Breast epithelium (tissue), 4 donors: ENCODE data around the gene PSMB5. TPM values are rescaled to one million over a fixed set of nuclear protein-coding genes. Genes with fewer than 3 reads are reported as not detected.

Experiments used
- DNase-seq, 2 donors: peaks; one replicate each; pipeline ENCODE4 v3.0.0-alpha.2; 2019; ENCODE audit warnings: low spot score in 2 of 2
- H3K27ac ChIP-seq, 2 donors: fragments of 200-600 bp; sonication (generic) in 1 of 2; one replicate each; pipeline ENCODE4 v1.5.1; 2016 to 2019; ENCODE audit warnings: mild to moderate bottlenecking in 1 of 2
- H3K27me3 ChIP-seq, 2 donors: fragments of 200-600 bp; sonication (generic) in 1 of 2; one replicate each; pipeline versions ENCODE4 v1.5.1 to v1.6.0; 2017 to 2019; ENCODE audit warnings: control low read depth in 1 of 2, mild to moderate bottlenecking in 1 of 2
- H3K36me3 ChIP-seq: fragments of 200-600 bp; one replicate; pipeline ENCODE4 v1.5.1; 2019
- H3K4me1 ChIP-seq, 2 donors: fragments of 200-600 bp; sonication (generic); one replicate each; pipeline ENCODE4 v1.5.1; 2016 to 2019; ENCODE audit warnings: control low read depth in 1 of 2
- H3K4me3 ChIP-seq, 3 donors: fragments of 200-600 bp; sonication (generic); 1 replicate in 2 of 3; 2 replicates in 1 of 3; pipeline ENCODE4 v1.5.1; 2016 to 2019; ENCODE audit warnings: mild to moderate bottlenecking in 3 of 3, moderate library complexity in 2 of 3
- H3K9me3 ChIP-seq, 2 donors: fragments of 200-600 bp; sonication (generic) in 1 of 2; one replicate each; pipeline ENCODE4 v1.5.1; 2016 to 2019; ENCODE audit warnings: control low read depth in 1 of 2
- POLR2A ChIP-seq: fragments of 450-650 bp; IDR thresholded peaks from one replicate; pipeline ENCODE4 v1.6.1; 2016; ENCODE audit warnings: antibody characterized with exemption, mild to moderate bottlenecking, moderate library complexity
- POLR2AphosphoS5 ChIP-seq, 3 donors: sonication (generic); formaldehyde crosslinking; IDR thresholded peaks; one replicate each; pipeline ENCODE4 v1.6.1; 2017; ENCODE audit warnings: antibody characterized with exemption in 3 of 3
- intact Hi-C: fragments of 100-400 bp; cut with DNase I; formaldehyde crosslinking; loops from one replicate; pipeline ENCODE4 v1.15.1; 2023; ENCODE audit warnings: low total_unique reads
- total RNA-seq, 3 donors: library from RNA; depleted of rRNA; stranded (reverse); fragments of >200 nt; gene quantifications; one replicate each; pipeline ENCODE4 v1.1.0, GENCODE V29; 2016
- TF ChIP-seq, protein P1 (sequence below), 3 donors: fragments of 450-650 bp; IDR thresholded peaks; one replicate each; pipeline ENCODE4 v1.5.1; 2016 to 2017; ENCODE audit warnings: antibody characterized with exemption in 3 of 3, mild to moderate bottlenecking in 3 of 3, moderate library complexity in 3 of 3

PSMB5 gene
- total RNA-seq, 3 donors from 2014 or later = 120 to 144 (median 129) TPM

DNA sequence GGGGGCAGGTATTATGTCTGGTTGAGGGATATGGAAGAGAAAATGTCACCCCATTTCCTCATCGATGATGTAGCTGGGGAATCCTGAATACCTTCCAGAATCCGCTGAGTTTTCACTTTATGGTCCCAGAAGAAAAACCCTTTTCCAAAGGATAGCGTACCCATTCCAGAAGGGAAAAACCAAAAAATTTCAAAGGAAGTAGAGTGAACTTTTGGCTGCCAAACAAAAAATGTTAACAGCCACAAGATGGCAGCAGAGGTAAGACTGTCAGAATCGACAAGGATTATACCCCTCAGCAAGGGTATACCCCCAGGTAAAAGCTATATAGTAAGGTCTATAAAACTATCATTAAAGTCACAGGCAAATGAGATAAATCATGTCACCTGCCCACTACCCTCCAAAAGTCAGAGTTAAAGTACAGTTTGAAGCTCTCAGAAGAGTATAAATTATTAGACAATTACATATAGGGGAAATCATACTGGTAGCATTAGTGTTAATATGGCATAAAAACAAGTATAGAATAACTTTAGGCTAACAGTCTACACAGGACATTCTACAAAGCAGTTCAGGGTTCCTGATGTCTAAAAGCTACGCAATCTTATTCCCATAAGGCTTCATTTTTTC lies 42.2 kb upstream of the PSMB5 start:
- peak overlapping the region in 1 of 2 donors; percentile 50 for H3K27ac ChIP-seq
- intact Hi-C loops = no loop called here
- DNase-seq = no peak
- TF ChIP-seq POLR2AphosphoS5 (IDR thresholded peaks at IDR 0.05) (no peak), POLR2A (no peak)
- TF ChIP-seq, protein P1, sequence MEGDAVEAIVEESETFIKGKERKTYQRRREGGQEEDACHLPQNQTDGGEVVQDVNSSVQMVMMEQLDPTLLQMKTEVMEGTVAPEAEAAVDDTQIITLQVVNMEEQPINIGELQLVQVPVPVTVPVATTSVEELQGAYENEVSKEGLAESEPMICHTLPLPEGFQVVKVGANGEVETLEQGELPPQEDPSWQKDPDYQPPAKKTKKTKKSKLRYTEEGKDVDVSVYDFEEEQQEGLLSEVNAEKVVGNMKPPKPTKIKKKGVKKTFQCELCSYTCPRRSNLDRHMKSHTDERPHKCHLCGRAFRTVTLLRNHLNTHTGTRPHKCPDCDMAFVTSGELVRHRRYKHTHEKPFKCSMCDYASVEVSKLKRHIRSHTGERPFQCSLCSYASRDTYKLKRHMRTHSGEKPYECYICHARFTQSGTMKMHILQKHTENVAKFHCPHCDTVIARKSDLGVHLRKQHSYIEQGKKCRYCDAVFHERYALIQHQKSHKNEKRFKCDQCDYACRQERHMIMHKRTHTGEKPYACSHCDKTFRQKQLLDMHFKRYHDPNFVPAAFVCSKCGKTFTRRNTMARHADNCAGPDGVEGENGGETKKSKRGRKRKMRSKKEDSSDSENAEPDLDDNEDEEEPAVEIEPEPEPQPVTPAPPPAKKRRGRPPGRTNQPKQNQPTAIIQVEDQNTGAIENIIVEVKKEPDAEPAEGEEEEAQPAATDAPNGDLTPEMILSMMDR (IDR thresholded peaks at IDR 0.05) = peak in 1 of 3 donors; percentile 58
- H3K4me1 ChIP-seq = peaks cover 3 to 7% of the 10 kb centered on the region in 2 donors
- no peak overlapping the region for H3K4me3 ChIP-seq
- H3K9me3 ChIP-seq = no peaks in the 10 kb centered on the region
- no peaks in the 10 kb centered on the region for H3K27me3 ChIP-seq
- no peaks in the 10 kb centered on the region for H3K36me3 ChIP-seq

DNA sequence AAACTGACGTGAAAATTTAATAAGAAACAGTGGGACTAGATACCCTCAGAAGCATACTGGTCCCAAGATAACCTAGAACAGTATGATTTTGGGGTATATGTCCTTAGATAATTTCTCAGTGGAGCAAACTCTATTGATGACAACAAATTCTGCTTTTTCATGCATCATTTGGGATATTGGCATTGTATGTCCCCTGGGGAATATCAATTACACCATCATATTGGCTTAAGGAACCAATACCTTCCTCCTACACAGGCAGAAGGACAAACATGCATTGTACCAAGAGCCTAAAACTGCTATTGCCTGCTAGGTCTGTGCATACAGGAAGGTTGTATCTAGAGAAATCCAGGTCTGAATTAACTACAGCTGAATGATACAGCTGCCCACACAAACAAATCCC lies 40.2 kb upstream of the PSMB5 start:
- intact Hi-C loops = no loop called here
- DNase-seq = no peak

DNA sequence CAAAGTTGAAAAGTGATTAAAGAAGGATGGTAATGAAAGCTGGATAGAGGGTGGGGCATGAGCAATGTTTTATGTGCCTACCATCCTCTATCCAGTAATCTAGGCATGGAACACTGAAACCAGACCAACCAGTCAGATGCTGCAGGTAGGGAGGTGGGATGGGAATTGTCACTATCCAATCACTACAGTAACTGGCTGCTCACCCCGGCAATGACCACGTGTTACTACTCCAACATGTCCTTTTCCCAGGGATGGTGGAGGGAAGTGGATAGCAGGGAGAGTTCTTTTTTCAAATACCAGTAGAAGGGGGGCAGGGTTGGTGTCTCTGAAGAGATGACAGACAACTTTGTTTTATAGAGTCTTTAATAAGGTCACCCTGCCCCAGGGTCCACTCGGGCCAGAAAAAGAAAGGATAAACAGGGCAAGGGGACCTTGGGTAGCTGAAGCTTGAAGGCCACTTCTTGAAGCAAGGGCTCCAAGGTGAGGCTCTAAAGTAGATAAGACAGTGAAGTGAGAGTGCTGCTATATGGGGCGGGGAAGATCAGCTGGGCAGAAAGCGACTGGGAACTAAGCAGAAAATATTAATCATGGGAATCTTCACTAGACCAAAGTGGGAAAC lies 37.3 kb upstream of the PSMB5 start:
- no peaks in the 10 kb centered on the region for H3K9me3 ChIP-seq
- DNase-seq = no peak
- no peaks in the 10 kb centered on the region for H3K36me3 ChIP-seq
- intact Hi-C loops = no loop called here
- H3K27ac ChIP-seq = peak overlapping the region; percentile 84 to 93
- no peaks in the 10 kb centered on the region for H3K27me3 ChIP-seq
- TF ChIP-seq POLR2A = no peak
- TF ChIP-seq, protein P1 (IDR thresholded peaks at IDR 0.05) = no peak
- peaks cover 7 to 13% of the 10 kb centered on the region in 2 donors for H3K4me1 ChIP-seq
- peak overlapping the region; percentile 56 to 77 (median 57) for H3K4me3 ChIP-seq

More for the DNA sequence above, 40.2 kb upstream of the PSMB5 start:
- Histone ChIP-seq H3K4me3 (no peak overlapping the region), H3K36me3 (no peaks in the 10 kb centered on the region), H3K9me3 (no peaks in the 10 kb centered on the region), H3K4me1 (peaks cover 7 to 13% of the 10 kb centered on the region in 2 donors), H3K27me3 (no peaks in the 10 kb centered on the region), H3K27ac (no peak overlapping the region)
- TF ChIP-seq POLR2AphosphoS5 (IDR thresholded peaks at IDR 0.05) (no peak), POLR2A (no peak)
- TF ChIP-seq, protein P1 (IDR thresholded peaks at IDR 0.05) = no peak

DNA sequence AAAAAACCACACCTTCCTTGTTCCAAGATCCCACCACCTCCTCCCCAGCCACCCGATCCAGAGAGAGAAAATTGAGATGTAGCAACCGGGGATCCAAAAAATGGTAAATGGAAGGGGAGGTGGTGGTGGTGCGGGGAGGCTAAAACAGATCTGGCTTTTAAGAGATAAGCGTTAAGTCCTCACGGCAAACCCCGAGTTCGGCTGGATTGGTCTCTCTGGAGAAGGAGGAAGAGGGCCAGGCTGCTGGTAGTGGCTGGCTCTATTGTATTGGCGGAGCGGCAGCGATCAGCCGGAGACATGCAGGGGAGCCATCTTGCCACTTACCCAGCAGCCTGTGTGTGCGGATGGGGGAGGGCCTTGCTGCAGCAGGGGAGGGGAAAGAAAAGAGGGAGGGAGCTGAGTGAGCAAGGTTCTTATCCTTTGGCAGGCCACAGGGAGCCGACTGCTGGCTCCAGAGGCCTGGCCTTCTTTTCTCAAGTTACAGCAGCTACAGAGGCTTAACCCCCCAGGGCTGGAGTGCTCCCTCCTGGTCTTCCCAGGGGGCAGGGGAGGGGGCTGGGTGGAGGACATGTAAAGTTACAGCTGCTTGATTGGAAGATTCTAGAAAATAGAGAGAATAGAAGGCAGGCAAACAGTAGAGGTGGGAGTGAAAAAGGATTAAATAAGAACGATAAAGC lies 36.7 kb upstream of the PSMB5 start:
- H3K27ac ChIP-seq = peak overlapping the region; percentile 84 to 93

More for the DNA sequence above, 36.7 kb upstream of the PSMB5 start:
- DNase-seq = peak; percentile 81
- no peaks in the 10 kb centered on the region for H3K9me3 ChIP-seq
- intact Hi-C loops = no loop called here
- TF ChIP-seq, protein P1 (IDR thresholded peaks at IDR 0.05) = no peak
- TF ChIP-seq POLR2AphosphoS5 (IDR thresholded peaks at IDR 0.05) = peak in 2 of 3 donors; percentile 59 to 73
- no peak for TF ChIP-seq POLR2A
- no peaks in the 10 kb centered on the region for H3K36me3 ChIP-seq
- no peaks in the 10 kb centered on the region for H3K27me3 ChIP-seq
- peak overlapping the region; percentile 56 to 77 (median 57) for H3K4me3 ChIP-seq
- H3K4me1 ChIP-seq = peaks cover 7 to 13% of the 10 kb centered on the region in 2 donors
